ENCODE data around the gene IQCM. TPM values are rescaled to one million over a fixed set of nuclear protein-coding genes. Genes with fewer than 3 reads are reported as not detected.

IQCM gene
- polyA plus RNA-seq, 1 donor (not counting 4 experiments of a cell fraction or from before 2014, with no cell fraction given) = not detected

- Histone ChIP-seq H3K4me3 (ENCODE audit: control insufficient read depth in 2 of 3, extremely low read depth in 1 of 3, insufficient read depth in 2 of 3, low read depth in 1 of 3, low read length in 3 of 3) (no peak overlapping the region), H3K79me2 (ENCODE audit: control insufficient read depth, insufficient read depth, low read length) (no peaks in the 10 kb centered on the region), H3K9ac (ENCODE audit: control insufficient read depth, extremely low read depth, insufficient read depth, low read length) (no peak overlapping the region), H3K4me1 (ENCODE audit: control insufficient read depth, extremely low read depth, insufficient read depth, low read length) (no peaks in the 10 kb centered on the region), H3K9me3 (ENCODE audit: control insufficient read depth, low read depth, low read length) (no peaks in the 10 kb centered on the region), H3K27ac (ENCODE audit: control insufficient read depth, insufficient read depth, low read length) (no peak overlapping the region), H3K9me1 (ENCODE audit: control insufficient read depth, extremely low read depth, insufficient read depth, low read length) (no peaks in the 10 kb centered on the region), H3K27me3 (ENCODE audit: control insufficient read depth, extremely low read depth, insufficient read depth, low read length) (no peaks in the 10 kb centered on the region), H3K36me3 (ENCODE audit: control insufficient read depth in 2 of 2, extremely low read depth in 1 of 2, insufficient read depth in 2 of 2, low read length in 2 of 2) (no peaks in the 10 kb centered on the region), H3K4me2 (ENCODE audit: control insufficient read depth, extremely low read depth, insufficient read depth, low read depth, low read length) (no peak overlapping the region), H2AFZ (ENCODE audit: control insufficient read depth, low read length) (no peak overlapping the region), H4K20me1 (ENCODE audit: control insufficient read depth, extremely low read depth, insufficient read depth, low read length) (no peaks in the 10 kb centered on the region)
- no peak for DNase-seq (ENCODE audit: low read depth, low spot score)
- dilution Hi-C loops (cut with MboI; ENCODE audit: extremely low pct_ligation_motif_present, low sequenced_read_pairs) = no loop called here
- no peak for FAIRE-seq
- no peak for TF ChIP-seq CTCF (optimal IDR thresholded peaks at IDR 0.05 in 1 of 3, IDR thresholded peaks at IDR 0.05 in 1 of 3, conservative IDR thresholded peaks at IDR 0.05 in 1 of 3; ENCODE audit: extremely low read depth in 1 of 3, insufficient read depth in 2 of 3, low read length in 3 of 3)
- TF ChIP-seq EZH2 (IDR thresholded peaks at IDR 0.05; ENCODE audit: low read length) = no peak
Measured at GRCh38 chr4:149801416-149801815, 14.2 kb downstream of the IQCM start.

GRCh38 chr4:149799546-149799945 is 16.1 kb downstream of the IQCM start:
- Histone ChIP-seq H3K9me3 (ENCODE audit: control insufficient read depth, low read depth, low read length) (no peaks in the 10 kb centered on the region), H3K27me3 (ENCODE audit: control insufficient read depth, extremely low read depth, insufficient read depth, low read length) (no peaks in the 10 kb centered on the region), H3K36me3 (ENCODE audit: control insufficient read depth in 2 of 2, extremely low read depth in 1 of 2, insufficient read depth in 2 of 2, low read length in 2 of 2) (no peaks in the 10 kb centered on the region), H2AFZ (ENCODE audit: control insufficient read depth, low read length) (no peak overlapping the region), H3K4me3 (ENCODE audit: control insufficient read depth in 2 of 3, extremely low read depth in 1 of 3, insufficient read depth in 2 of 3, low read depth in 1 of 3, low read length in 3 of 3) (no peak overlapping the region), H3K27ac (ENCODE audit: control insufficient read depth, insufficient read depth, low read length) (no peak overlapping the region), H4K20me1 (ENCODE audit: control insufficient read depth, extremely low read depth, insufficient read depth, low read length) (no peaks in the 10 kb centered on the region), H3K79me2 (ENCODE audit: control insufficient read depth, insufficient read depth, low read length) (no peaks in the 10 kb centered on the region), H3K9ac (ENCODE audit: control insufficient read depth, extremely low read depth, insufficient read depth, low read length) (no peak overlapping the region), H3K4me2 (ENCODE audit: control insufficient read depth, extremely low read depth, insufficient read depth, low read depth, low read length) (no peak overlapping the region), H3K4me1 (ENCODE audit: control insufficient read depth, extremely low read depth, insufficient read depth, low read length) (no peaks in the 10 kb centered on the region), H3K9me1 (ENCODE audit: control insufficient read depth, extremely low read depth, insufficient read depth, low read length) (no peaks in the 10 kb centered on the region)
- DNase-seq (ENCODE audit: low read depth, low spot score) (no peak), FAIRE-seq (no peak)
- TF ChIP-seq CTCF (optimal IDR thresholded peaks at IDR 0.05 in 1 of 3, IDR thresholded peaks at IDR 0.05 in 1 of 3, conservative IDR thresholded peaks at IDR 0.05 in 1 of 3; ENCODE audit: extremely low read depth in 1 of 3, insufficient read depth in 2 of 3, low read length in 3 of 3) = no peak
- no peak for TF ChIP-seq EZH2 (IDR thresholded peaks at IDR 0.05; ENCODE audit: low read length)
- dilution Hi-C loops (cut with MboI; ENCODE audit: extremely low pct_ligation_motif_present, low sequenced_read_pairs) = no loop called here
